Neuron (in vitro differentiated cells): ENCODE measurements around the gene PUDP.
"Not testable (repeated sequence)": the region's sequence is repeated elsewhere in the genome, so short reads cannot be mapped to it uniquely, and the experiment has no call there.

Source experiments
- H2AFZ ChIP-seq: one replicate; pipeline ENCODE4 v1.6.1; 2013; ENCODE audit warnings: low read depth, mild to moderate bottlenecking, inconsistent platforms, low read length, moderate library complexity
- H3K27me3 ChIP-seq: one replicate; pipeline ENCODE4 v1.6.1; 2013; ENCODE audit warnings: low read length; ENCODE audit not compliant: insufficient read depth
- H3K36me3 ChIP-seq: one replicate; pipeline ENCODE4 v1.6.1; 2013; ENCODE audit warnings: low read length; ENCODE audit not compliant: insufficient read depth
- H3K4me1 ChIP-seq: one replicate; pipeline ENCODE4 v1.6.1; 2013; ENCODE audit warnings: low read length; ENCODE audit not compliant: insufficient read depth
- H3K4me3 ChIP-seq: 2 replicates; pipeline ENCODE4 v1.5.1; 2013; ENCODE audit warnings: mild to moderate bottlenecking, low read length, moderate library complexity
- H3K9me3 ChIP-seq: one replicate; pipeline ENCODE4 v1.6.1; 2013; ENCODE audit warnings: low read length

Gene PUDP

DNA sequence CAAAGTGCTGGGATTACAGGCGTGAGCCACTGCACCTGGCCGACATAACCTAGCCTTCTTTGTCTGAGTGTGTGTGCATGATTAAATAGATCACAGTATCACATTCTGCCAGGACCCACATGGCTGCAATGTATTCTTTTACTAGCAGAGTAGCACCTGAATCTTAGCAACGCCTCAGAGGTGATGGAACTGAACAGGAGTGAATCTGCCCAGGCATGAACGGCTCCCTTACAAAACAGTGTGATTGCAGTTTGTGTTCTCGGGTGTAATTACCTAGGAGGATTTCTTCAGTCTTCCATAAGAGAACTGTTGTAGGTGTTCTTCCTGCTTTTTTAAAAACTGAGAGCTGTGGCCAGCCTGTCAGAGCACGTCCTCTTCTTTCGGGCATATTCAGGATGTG lies 123.1 kb downstream of the PUDP start:
- Histone ChIP-seq H2AFZ (no peak overlapping the region), H3K36me3 (no peaks in the 10 kb centered on the region), H3K27me3 (no peaks in the 10 kb centered on the region), H3K4me3 (no peak overlapping the region), H3K9me3 (no peaks in the 10 kb centered on the region), H3K4me1 (no peaks in the 10 kb centered on the region)

DNA sequence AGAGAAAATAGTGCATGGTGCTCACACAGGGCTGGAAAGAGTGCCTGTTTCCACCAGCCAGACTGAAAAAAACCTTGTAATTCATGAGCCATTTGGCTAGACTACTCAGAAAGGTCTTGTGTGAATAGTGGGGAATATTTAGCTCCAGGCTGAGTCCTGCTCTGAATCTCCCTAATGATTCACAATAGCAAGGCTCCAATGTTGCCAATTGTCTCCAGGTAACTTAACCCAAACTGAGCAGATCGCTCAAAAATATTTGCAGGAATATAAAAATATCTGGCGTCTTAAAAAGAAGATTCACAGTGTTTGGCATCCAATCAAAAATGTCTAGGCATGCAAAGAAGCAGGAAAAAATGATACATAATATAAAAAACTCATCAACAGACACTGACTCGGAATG lies 125.0 kb downstream of the PUDP start:
- not testable (repeated sequence) for H3K4me1 ChIP-seq, H3K36me3 ChIP-seq, H3K27me3 ChIP-seq, H2AFZ ChIP-seq, H3K4me3 ChIP-seq, H3K9me3 ChIP-seq

DNA sequence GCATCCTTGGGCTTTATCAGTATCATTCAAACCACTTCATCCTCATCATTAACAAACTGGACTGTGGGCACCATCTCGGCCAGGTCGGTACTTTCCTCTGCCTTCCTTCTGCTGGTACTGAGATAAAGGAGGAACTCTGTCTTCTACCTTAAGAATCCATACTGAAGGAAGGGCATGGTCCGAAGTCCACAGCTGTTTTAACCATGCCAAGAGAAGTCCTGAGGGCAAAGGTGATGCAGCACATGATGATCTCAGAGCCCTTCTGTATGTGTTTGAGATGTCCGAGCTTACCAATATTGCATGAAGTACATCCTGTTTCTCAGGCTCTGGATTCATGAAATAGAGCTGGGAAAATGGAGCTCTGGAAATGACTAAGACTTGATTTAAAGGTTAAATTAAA lies 126.0 kb downstream of the PUDP start:
- H3K27me3 ChIP-seq: no peaks in the 10 kb centered on the region
- H3K4me1 ChIP-seq: no peaks in the 10 kb centered on the region
- H3K9me3 ChIP-seq: no peaks in the 10 kb centered on the region
- H2AFZ ChIP-seq: no peak overlapping the region
- no peaks in the 10 kb centered on the region for H3K36me3 ChIP-seq
- no peak overlapping the region for H3K4me3 ChIP-seq

DNA sequence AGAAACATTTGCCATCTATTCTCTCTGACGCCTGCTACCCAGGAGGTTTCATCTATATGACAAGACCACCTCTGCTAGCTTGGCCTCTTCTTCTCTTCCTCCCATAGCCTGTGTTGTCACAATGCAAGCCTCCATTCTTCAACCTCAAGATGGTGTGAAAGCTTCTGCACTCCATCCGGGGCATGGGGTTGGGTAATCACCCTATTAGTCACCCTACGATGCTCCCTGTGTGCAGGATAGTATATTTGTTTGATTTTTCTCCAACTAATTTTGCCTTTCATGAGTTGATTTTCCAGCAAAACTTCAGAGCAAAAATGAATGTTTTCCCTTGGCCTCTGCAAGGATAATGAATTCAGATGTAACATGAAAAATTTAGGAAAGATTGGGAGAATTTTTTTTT lies 128.4 kb downstream of the PUDP start:
- Histone ChIP-seq H3K9me3 (no peaks in the 10 kb centered on the region), H2AFZ (no peak overlapping the region), H3K36me3 (no peaks in the 10 kb centered on the region), H3K4me1 (no peaks in the 10 kb centered on the region), H3K27me3 (no peaks in the 10 kb centered on the region), H3K4me3 (no peak overlapping the region)

DNA sequence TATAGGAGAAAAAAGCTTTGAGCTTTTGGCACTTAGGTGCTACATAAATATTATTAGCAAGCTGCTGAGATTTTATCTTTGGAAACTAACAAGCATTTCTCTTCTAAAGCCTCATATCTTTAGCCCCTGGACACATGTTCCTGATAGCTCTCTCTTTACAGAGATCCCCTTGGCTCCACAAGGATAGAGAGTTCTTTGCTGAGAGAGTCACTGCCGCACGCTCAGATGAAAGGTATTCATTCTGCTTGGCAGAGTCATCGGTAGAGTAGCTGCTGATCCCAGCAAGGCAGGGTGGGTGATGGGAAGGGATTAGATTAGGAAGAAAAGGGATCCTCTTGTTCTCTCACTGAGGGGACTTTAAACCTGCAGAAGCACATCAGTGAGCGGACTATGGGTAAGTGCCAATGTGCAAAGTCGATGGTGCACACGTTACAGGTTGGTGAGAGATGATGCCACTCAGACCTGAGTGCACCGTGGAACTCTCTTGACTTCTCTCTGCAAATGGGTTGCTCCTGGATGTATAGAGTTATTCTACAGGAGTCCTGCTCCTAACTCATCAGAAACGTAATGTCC lies 135.6 kb downstream of the PUDP start:
- not testable (repeated sequence) for H3K4me1 ChIP-seq, H3K27me3 ChIP-seq, H3K36me3 ChIP-seq

DNA sequence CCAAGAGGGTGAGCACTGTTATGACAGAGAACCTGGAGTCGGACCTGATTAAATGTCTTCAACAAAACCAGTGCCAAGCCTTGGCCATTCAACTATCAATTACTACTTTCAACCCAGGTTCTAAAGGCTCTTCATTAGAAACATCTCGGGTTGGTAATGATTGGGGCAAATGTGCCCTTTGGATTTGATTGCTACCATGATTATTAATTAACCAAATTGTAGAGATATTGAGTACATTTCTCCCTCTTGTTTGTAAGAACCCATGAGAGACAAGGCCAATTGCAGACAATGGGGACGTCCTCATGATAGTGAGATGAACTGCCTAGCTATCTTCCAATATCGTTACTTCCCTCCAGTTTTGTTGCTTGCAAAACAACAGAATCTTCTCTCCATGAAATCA lies 137.1 kb downstream of the PUDP start:
- not testable (repeated sequence) for H3K4me3 ChIP-seq, H3K36me3 ChIP-seq, H3K27me3 ChIP-seq, H3K9me3 ChIP-seq, H3K4me1 ChIP-seq, H2AFZ ChIP-seq

More for the DNA sequence above, 135.6 kb downstream of the PUDP start:
- not testable (repeated sequence) for H2AFZ ChIP-seq, H3K9me3 ChIP-seq, H3K4me3 ChIP-seq

- H3K4me3 ChIP-seq, H2AFZ ChIP-seq, H3K9me3 ChIP-seq, H3K27me3 ChIP-seq, H3K4me1 ChIP-seq, H3K36me3 ChIP-seq: not testable (repeated sequence)
Measured at GRCh38 chrX:7007328-7007727, 140.6 kb downstream of the PUDP start.
